GM12873 (cell line): ENCODE data around the gene SHISA3.
A peak's percentile ranks its signal among the peaks of the same experiment; 100 is the strongest.

Experiments
- CTCF ChIP-seq: IDR thresholded peaks from 2 replicates; pipeline ENCODE4 v1.5.1; 2012; ENCODE audit warnings: low read depth, mild to moderate bottlenecking, moderate library complexity, low read length, control low read depth; ENCODE audit not compliant: insufficient read depth; ENCODE audit errors: missing control alignments

Gene SHISA3

GRCh38 chr4:42401171-42401570, 3.9 kb downstream of the SHISA3 start:
- TF ChIP-seq CTCF, result no peak

GRCh38 chr4:42404001-42404400, 6.7 kb downstream of the SHISA3 start:
- TF ChIP-seq CTCF, result peak; percentile 27

GRCh38 chr4:42410446-42410845, 13.2 kb downstream of the SHISA3 start:
- TF ChIP-seq CTCF, result no peak

DNA sequence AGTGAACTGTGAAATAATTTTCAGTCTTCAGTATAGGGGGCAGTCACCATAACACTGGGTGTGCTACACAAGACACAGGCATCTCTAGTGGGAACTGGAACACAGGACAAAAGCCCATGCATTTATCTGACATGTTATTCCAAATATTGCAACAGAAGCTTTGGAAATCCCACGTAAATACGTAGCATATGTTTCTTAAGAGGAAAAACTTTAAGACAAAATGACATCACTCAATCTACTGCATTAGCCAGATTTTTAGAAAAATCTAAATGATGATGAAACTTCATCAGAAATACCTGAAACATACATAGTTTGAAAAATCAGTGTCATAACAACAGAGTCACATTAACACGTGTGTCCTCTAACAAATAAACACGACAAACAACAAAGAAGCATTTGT, 14.5 kb downstream of the SHISA3 start:
- TF ChIP-seq CTCF, result no peak

GRCh38 chr4:42412251-42412650, 15.0 kb downstream of the SHISA3 start:
- no peak for TF ChIP-seq CTCF

GRCh38 chr4:42415281-42415680, 18.0 kb downstream of the SHISA3 start:
- TF ChIP-seq CTCF, result no peak

GRCh38 chr4:42416017-42416416, 18.7 kb downstream of the SHISA3 start:
- TF ChIP-seq CTCF, result no peak
